ENCODE data around the gene SPRR2A.
"Not testable (repeated sequence)": the region's sequence is repeated elsewhere in the genome, so short reads cannot be mapped to it uniquely, and the experiment has no call there.

SPRR2A gene

GRCh38 chr1:153024413-153024812 lies 32.9 kb downstream of the SPRR2A start:
- Histone ChIP-seq H3K4me2 (ENCODE audit: low read length) (no peak overlapping the region), H3K27me3 (ENCODE audit: low read depth, low read length) (peaks cover 77% of the 10 kb centered on the region), H3K27ac (ENCODE audit: low read length) (no peak overlapping the region), H3K4me1 (ENCODE audit: low read length) (peaks cover 16% of the 10 kb centered on the region), H3K9ac (ENCODE audit: low read length) (no peak overlapping the region), H3K9me3 (ENCODE audit: insufficient read depth, low read length) (peaks cover 4% of the 10 kb centered on the region; the same call in 1 of the 2 replicates), H2AFZ (ENCODE audit: low read depth, low read length) (no peak overlapping the region), H3K79me2 (ENCODE audit: low read length) (no peaks in the 10 kb centered on the region), H3K4me3 (ENCODE audit: low read length) (no peak overlapping the region), H4K20me1 (ENCODE audit: insufficient read depth, low read length) (peaks cover 2% of the 10 kb centered on the region; the same call in 1 of the 2 replicates), H3K36me3 (replicated peaks; ENCODE audit: low read depth, low read length) (no peaks in the 10 kb centered on the region)
- TF ChIP-seq EZH2phosphoT487 (IDR thresholded peaks at IDR 0.05; ENCODE audit: low read depth) (no peak), CTCF (IDR thresholded peaks at IDR 0.05; ENCODE audit: low read depth, low read length) (no peak)

GRCh38 chr1:153023109-153023508 lies 34.2 kb downstream of the SPRR2A start:
- Histone ChIP-seq H3K9ac (ENCODE audit: low read length) (no peak overlapping the region), H3K4me1 (ENCODE audit: low read length) (peaks cover 16% of the 10 kb centered on the region), H3K36me3 (replicated peaks; ENCODE audit: low read depth, low read length) (no peaks in the 10 kb centered on the region), H3K79me2 (ENCODE audit: low read length) (no peaks in the 10 kb centered on the region), H3K9me3 (ENCODE audit: insufficient read depth, low read length) (0 out of 2 replicates have a peak, but pooled peaks cover 1% of the 10 kb centered on the region), H2AFZ (ENCODE audit: low read depth, low read length) (no peak overlapping the region), H3K27me3 (ENCODE audit: low read depth, low read length) (peaks cover 77% of the 10 kb centered on the region), H3K4me2 (ENCODE audit: low read length) (no peak overlapping the region), H3K27ac (ENCODE audit: low read length) (no peak overlapping the region), H3K4me3 (ENCODE audit: low read length) (no peak overlapping the region), H4K20me1 (ENCODE audit: insufficient read depth, low read length) (peaks cover 2% of the 10 kb centered on the region; the same call in 1 of the 2 replicates)
- TF ChIP-seq EZH2phosphoT487 (IDR thresholded peaks at IDR 0.05; ENCODE audit: low read depth) (no peak), CTCF (IDR thresholded peaks at IDR 0.05; ENCODE audit: low read depth, low read length) (no peak)

GRCh38 chr1:153022340-153022739 lies 35.0 kb downstream of the SPRR2A start:
- not testable (repeated sequence) for H2AFZ ChIP-seq (ENCODE audit: low read depth, low read length)

GRCh38 chr1:153021829-153022228 lies 35.5 kb downstream of the SPRR2A start:
- H3K4me2 ChIP-seq (ENCODE audit: low read length): peak overlapping the region; percentile 43
- not testable (repeated sequence) for H3K9me3 ChIP-seq (ENCODE audit: insufficient read depth, low read length); H4K20me1 ChIP-seq (ENCODE audit: insufficient read depth, low read length); H3K36me3 ChIP-seq (replicated peaks; ENCODE audit: low read depth, low read length); H2AFZ ChIP-seq (ENCODE audit: low read depth, low read length); H3K79me2 ChIP-seq (ENCODE audit: low read length); H3K4me3 ChIP-seq (ENCODE audit: low read length); H3K27ac ChIP-seq (ENCODE audit: low read length); H3K9ac ChIP-seq (ENCODE audit: low read length)
- H3K27me3 ChIP-seq (ENCODE audit: low read depth, low read length): peaks cover 70% of the 10 kb centered on the region
- peaks cover 16% of the 10 kb centered on the region for H3K4me1 ChIP-seq (ENCODE audit: low read length)

More at GRCh38 chr1:153022340-153022739, 35.0 kb downstream of the SPRR2A start:
- H3K4me3 ChIP-seq (ENCODE audit: low read length): peak overlapping the region; percentile 21; the same call in 1 of the 2 replicates
- H3K9ac ChIP-seq (ENCODE audit: low read length); H4K20me1 ChIP-seq (ENCODE audit: insufficient read depth, low read length); H3K9me3 ChIP-seq (ENCODE audit: insufficient read depth, low read length); H3K27ac ChIP-seq (ENCODE audit: low read length); H3K36me3 ChIP-seq (replicated peaks; ENCODE audit: low read depth, low read length); H3K79me2 ChIP-seq (ENCODE audit: low read length): not testable (repeated sequence)
- peaks cover 74% of the 10 kb centered on the region for H3K27me3 ChIP-seq (ENCODE audit: low read depth, low read length)
- peak overlapping the region; percentile 43 for H3K4me2 ChIP-seq (ENCODE audit: low read length)
- peaks cover 16% of the 10 kb centered on the region for H3K4me1 ChIP-seq (ENCODE audit: low read length)

GRCh38 chr1:153011235-153011758 lies 46.0 kb downstream of the SPRR2A start:
- not testable (repeated sequence) for H2AFZ ChIP-seq (ENCODE audit: low read depth, low read length); H3K4me3 ChIP-seq (ENCODE audit: low read length); H3K9ac ChIP-seq (ENCODE audit: low read length); H4K20me1 ChIP-seq (ENCODE audit: insufficient read depth, low read length); H3K9me3 ChIP-seq (ENCODE audit: insufficient read depth, low read length); H3K4me1 ChIP-seq (ENCODE audit: low read length); H3K27ac ChIP-seq (ENCODE audit: low read length); H3K79me2 ChIP-seq (ENCODE audit: low read length); H3K36me3 ChIP-seq (replicated peaks; ENCODE audit: low read depth, low read length); H3K4me2 ChIP-seq (ENCODE audit: low read length)
- H3K27me3 ChIP-seq (ENCODE audit: low read depth, low read length): peaks cover 45% of the 10 kb centered on the region

Data from OCI-LY3 (cell line).